Measurements from ENCODE around the gene DLG1. TPM values are rescaled to one million over a fixed set of nuclear protein-coding genes. Genes with fewer than 3 reads are reported as not detected.
"Not testable (repeated sequence)": the region's sequence is repeated elsewhere in the genome, so short reads cannot be mapped to it uniquely, and the experiment has no call there.

Gene DLG1
- total RNA-seq, 1 donor from 2014 or later = 80.2 TPM

DNA sequence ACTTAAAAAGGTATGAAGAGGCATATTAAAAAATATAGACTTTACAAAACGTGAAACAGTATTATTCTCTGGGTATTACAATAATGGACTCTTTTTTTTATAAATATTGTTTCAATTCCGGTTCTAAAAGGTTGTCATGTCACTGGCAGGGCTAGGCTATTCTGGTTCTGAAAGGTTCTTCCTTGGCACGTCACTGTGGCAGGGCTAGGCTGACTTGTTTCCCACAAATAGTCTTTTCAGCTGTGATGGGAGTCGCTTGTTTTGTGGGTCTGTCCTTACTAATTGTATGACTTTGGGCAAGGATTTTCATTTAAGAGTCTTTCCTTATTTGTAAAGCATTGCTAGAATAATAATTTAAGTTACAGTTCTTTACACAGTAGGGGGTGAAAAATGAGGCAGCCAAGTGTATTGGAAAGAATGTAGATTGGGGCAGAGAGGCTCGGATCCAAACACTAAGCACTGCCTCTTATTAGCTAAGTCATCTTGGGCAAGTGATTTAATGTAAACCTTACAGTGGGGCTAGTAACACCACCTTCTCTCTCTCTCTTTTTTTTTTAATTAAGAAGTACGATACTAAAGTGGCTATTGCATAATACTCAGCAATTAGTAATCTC lies 256.4 kb downstream of the DLG1 start:
- ATAC-seq (peak in 1 of 2 donors; percentile 45), DNase-seq (no peak)
- H3K36me3 ChIP-seq = peaks cover 34% of the 10 kb centered on the region
- H3K4me3 ChIP-seq = no peak overlapping the region
- no peak for TF ChIP-seq CTCF (IDR thresholded peaks at IDR 0.05)
- no peaks in the 10 kb centered on the region for H3K4me1 ChIP-seq
- H3K27ac ChIP-seq = no peak overlapping the region
- H3K9me3 ChIP-seq = no peaks in the 10 kb centered on the region
- intact Hi-C loops (cut with DNase I) = no loop called here
- no peaks in the 10 kb centered on the region for H3K27me3 ChIP-seq (ENCODE audit: low read depth)

DNA sequence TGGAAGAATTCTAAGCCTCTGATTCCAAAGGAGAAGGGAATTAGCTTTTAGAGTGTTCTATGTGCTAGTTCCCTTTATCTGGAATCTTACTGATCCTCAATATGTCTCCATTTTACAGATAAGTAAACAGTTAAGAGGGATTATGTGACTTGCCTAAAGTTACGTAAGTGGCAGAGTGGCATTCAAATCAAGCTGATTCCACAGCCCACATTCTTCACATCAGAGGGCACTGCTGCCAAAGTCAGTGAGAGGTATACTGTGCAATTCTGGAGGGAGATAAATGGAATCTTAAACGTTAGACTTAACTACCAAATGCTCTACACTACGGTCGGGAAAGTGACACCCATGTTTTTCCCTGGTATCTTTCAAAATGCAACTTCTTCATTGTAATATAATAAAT lies 257.8 kb downstream of the DLG1 start:
- no peak for TF ChIP-seq CTCF (IDR thresholded peaks at IDR 0.05)
- Histone ChIP-seq H3K27ac (no peak overlapping the region), H3K4me3 (no peak overlapping the region), H3K4me1 (peaks cover 7% of the 10 kb centered on the region), H3K27me3 (ENCODE audit: low read depth) (no peaks in the 10 kb centered on the region), H3K9me3 (no peaks in the 10 kb centered on the region), H3K36me3 (peaks cover 22% of the 10 kb centered on the region)
- intact Hi-C loops (cut with DNase I) = no loop called here
- ATAC-seq (peak in 1 of 2 donors; percentile 36), DNase-seq (no peak)

DNA sequence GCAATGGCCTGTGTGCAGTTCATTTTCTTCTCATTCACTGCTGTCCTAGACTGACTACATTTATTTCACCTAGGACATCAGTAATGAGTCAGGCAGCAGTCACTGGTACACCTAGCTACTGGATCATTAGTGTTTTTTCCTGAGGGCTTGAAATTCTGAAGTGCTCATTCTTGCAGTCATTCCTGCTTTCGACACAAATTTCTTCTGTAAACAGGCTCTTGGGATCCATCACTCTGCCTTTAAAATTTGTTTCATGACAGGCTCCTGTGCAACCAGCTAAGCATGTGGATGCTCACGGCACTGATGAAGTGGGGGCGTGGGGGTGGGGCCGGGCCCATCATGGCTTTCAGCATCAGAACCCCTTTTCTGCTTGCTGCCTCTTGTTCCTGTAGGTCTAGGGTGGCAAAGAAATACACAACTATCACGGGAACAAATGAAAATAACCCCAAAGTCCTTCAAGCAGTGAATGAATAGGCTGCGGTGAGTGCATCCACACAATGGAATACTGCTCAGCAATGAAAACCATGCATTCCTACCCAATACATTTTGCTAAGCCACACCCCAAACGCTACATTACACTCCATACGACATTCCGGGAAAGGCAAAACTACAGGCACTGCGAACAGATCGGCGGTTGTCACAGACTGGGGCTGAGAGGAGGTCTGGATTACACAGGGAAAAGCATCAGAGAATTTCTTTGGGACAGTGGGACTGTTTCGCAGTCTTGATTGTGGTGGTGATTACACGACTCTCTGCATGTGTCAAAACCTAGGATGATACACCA lies 259.5 kb downstream of the DLG1 start:
- H3K27ac ChIP-seq = no peak overlapping the region
- no peak for TF ChIP-seq CTCF (IDR thresholded peaks at IDR 0.05)
- no peak overlapping the region for H3K4me3 ChIP-seq
- peaks cover 7% of the 10 kb centered on the region for H3K4me1 ChIP-seq
- H3K9me3 ChIP-seq = no peaks in the 10 kb centered on the region
- peaks cover 5% of the 10 kb centered on the region for H3K36me3 ChIP-seq
- no peak for ATAC-seq
- intact Hi-C loops (cut with DNase I) = no loop called here
- DNase-seq = no peak
- H3K27me3 ChIP-seq (ENCODE audit: low read depth) = no peaks in the 10 kb centered on the region

DNA sequence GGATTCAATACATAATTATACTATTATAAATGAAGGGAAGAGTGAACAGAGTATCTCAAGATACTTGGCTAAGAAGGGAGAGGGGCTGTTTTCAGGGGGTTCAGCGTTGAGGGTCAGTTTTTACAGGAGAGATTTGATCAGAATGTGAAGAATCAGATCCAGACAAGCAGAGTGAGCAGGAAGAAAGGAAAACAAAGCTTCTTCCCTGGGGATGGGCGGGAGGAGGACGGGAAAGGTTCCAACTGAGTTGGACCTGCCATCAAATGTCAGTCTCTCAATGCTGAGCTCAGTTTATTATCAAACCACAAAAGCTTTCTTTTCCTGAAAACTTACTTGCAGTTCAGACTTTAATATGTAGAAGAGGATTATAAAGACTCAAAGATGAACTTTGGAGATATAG lies 262.8 kb downstream of the DLG1 start:
- no peak for DNase-seq
- ATAC-seq = no peak
- Histone ChIP-seq H3K9me3 (no peaks in the 10 kb centered on the region), H3K4me3 (no peak overlapping the region), H3K27ac (no peak overlapping the region), H3K4me1 (peaks cover 15% of the 10 kb centered on the region), H3K27me3 (ENCODE audit: low read depth) (no peaks in the 10 kb centered on the region), H3K36me3 (no peaks in the 10 kb centered on the region)
- TF ChIP-seq CTCF (IDR thresholded peaks at IDR 0.05) = no peak
- intact Hi-C loops (cut with DNase I) = no loop called here

DNA sequence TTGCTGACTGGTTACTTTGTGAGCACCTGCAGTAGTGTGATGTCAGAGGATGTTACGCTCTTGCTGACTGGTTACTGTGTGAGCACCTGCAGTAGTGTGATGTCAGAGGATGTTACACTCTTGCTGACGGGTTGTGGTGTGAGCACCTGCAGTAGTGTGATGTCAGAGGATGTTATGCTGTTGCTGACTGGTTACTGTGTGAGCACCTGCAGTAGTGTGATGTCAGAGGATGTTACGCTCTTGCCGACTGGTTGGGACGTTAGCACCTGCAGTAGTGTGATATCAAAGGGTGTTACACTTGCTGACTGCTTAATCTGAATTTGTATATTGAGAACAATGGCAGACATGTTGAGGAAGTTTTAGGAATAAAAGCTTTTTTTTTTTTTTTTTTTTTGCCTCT lies 263.6 kb downstream of the DLG1 start:
- peaks cover 18% of the 10 kb centered on the region for H3K4me1 ChIP-seq
- not testable (repeated sequence) for DNase-seq

DNA sequence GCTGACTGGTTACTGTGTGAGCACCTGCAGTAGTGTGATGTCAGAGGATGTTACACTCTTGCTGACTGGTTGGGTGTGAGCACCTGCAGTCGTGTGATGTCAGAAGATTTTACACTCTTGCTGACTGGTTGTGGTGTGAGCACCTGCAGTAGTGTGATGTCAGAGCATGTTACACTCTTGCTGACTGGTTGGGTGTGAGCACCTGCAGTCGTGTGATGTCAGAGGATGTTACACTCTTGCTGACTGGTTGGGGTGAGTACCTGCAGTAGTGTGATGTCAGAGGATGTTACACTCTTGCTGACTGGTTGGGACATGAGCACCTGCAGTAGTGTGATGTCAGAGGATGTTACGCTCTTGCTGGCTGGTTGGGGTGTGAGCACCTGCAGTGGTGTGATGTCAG lies 264.6 kb downstream of the DLG1 start:
- ATAC-seq; DNase-seq; H3K27me3 ChIP-seq (ENCODE audit: low read depth); H3K4me3 ChIP-seq; intact Hi-C loops (cut with DNase I); H3K36me3 ChIP-seq; H3K9me3 ChIP-seq; H3K27ac ChIP-seq: not testable (repeated sequence)
- peaks cover 25% of the 10 kb centered on the region for H3K4me1 ChIP-seq

More for the DNA sequence above, 263.6 kb downstream of the DLG1 start:
- H3K27me3 ChIP-seq (ENCODE audit: low read depth); intact Hi-C loops (cut with DNase I); H3K9me3 ChIP-seq; H3K27ac ChIP-seq; H3K4me3 ChIP-seq; H3K36me3 ChIP-seq; ATAC-seq: not testable (repeated sequence)

All from lower lobe of right lung (tissue), 2 donors.